NCI-H1694 (cell line): Measurements from ENCODE around the gene PPP2R5A.
"Not testable (repeated sequence)": the region's sequence is repeated elsewhere in the genome, so short reads cannot be mapped to it uniquely, and the experiment has no call there.

Source experiments
- DNase-seq: peaks from one replicate; lab custom pipeline; 2025; lab: John Stamatoyannopoulos, UW

Gene PPP2R5A

GRCh38 chr1:212267460-212267859, 17.8 kb upstream of the PPP2R5A start:
- no peak for DNase-seq

- DNase-seq, result no peak
These were observed 15.9 kb upstream of the PPP2R5A start for GRCh38 chr1:212269306-212269705.

- DNase-seq, result no peak
These were observed 14.6 kb upstream of the PPP2R5A start for GRCh38 chr1:212270564-212270963.

DNA sequence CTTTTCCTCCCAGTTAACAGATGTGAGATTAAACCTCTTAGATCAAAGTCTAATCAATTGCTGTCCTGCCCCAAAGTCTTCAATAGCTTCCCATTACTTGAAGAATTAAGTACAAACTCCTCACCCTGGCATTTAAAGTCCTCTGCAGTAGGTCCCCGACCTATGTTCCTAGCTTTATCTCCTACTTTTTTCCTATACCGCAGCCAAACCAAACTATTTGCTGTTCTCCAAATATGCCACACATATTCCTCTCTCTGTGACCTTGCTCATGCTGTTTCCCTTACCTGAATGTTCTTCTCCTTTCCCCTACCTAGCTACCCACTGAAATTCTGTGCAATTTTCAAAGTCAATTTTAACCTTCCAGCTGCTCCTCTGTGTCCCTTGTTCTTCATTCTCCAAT, 14.0 kb upstream of the PPP2R5A start:
- DNase-seq, result no peak

- no peak for DNase-seq
These were observed 13.3 kb upstream of the PPP2R5A start for GRCh38 chr1:212271823-212272485.

DNA sequence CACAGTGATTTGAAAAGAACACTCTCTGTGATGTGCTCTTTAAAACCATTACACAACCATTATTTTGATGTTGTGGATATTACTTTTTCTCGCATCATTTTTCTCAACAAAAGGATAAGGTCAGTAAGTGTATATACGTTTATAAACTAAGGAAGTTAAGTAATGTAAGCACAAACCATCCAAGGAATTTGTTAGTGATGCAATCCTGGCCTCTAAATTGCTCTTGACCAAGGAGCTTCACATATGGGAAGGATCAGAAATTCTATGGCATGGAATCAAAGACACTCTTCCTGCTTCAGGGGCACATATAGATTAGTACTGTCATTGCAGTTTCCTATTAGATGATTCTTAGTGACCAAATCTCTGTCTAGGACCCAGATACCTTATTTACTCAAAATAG, 3.6 kb upstream of the PPP2R5A start:
- DNase-seq, result no peak

DNA sequence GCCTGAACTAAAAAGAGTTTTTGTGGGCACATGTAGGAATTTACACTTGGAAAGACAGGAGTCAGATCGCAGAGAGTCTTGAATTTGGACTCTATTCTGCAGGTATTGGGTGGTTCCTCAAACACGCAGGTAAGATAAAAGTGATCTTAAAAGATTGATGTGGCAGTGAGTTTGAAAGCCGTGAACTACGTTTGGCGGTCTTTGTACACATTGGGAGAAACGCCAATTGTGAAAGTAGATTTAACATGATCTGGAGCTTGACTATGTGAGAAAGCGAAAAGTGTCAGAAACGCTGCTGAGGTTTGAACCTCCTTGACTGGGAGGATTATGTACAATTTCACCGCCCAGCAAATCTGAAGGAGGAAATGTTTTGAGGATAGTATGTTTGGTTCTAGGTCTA, 1.5 kb upstream of the PPP2R5A start:
- DNase-seq, result no peak

- no peak for DNase-seq
These were observed 872 bp upstream of the PPP2R5A start for GRCh38 chr1:212284332-212284743.

GRCh38 chr1:212285685-212286555, 710 bp downstream of the PPP2R5A start:
- DNase-seq, result no peak

DNA sequence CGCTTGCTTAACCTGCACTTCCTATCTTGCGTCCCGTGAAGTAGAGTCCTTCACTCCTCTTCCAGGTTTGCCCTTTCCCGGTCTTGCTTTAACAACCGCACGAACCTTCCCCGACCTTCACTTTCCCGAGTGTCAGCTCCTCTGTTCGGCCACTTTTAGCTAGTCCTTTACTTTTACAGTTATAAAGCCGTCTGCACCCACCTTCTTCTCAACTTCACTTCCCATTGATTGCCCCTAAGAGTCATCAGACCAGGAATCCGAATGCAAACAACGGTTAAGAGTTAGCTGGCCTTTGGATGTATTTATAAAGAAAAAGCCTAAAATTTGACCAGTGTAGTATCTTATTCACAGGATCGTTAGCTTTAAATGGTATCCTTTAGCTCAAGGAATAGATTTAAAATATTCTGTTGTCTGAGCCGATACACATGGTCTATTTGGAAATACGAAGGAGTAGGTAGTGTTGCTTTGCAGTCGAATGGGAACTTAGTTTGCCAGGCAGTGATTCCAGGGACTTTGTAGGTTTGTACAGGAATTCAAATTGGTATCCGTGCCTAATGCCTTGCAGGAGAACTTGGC, 1.4 kb downstream of the PPP2R5A start:
- no peak for DNase-seq

GRCh38 chr1:212287261-212287895, 2.2 kb downstream of the PPP2R5A start:
- DNase-seq, result no peak

DNA sequence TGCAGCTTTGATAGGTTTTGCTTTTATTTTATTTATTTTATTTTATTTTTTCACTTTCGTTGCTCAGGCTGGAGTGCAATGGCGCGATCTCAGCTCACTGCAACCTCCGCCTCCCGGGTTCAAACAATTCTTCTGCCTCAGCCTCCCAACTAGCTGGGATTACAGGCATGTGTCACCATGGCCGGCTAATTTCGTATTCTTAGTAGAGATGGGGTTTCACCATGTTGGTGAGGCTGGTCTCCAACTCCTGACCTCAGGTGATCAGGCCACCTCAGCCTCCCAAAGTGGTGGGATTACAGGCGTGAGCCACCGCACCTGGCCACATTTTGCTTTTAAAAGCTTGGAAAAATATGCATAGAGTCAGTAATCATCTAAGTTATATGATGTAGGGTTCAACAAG, 2.8 kb downstream of the PPP2R5A start:
- DNase-seq, result not testable (repeated sequence)

- DNase-seq, result no peak
These were observed 3.4 kb downstream of the PPP2R5A start for GRCh38 chr1:212288615-212289014.

- DNase-seq, result no peak
These were observed 4.3 kb downstream of the PPP2R5A start for GRCh38 chr1:212289262-212290077.

GRCh38 chr1:212290608-212291007, 5.4 kb downstream of the PPP2R5A start:
- no peak for DNase-seq

- DNase-seq, result no peak
These were observed 6.4 kb downstream of the PPP2R5A start for GRCh38 chr1:212291505-212292134.

- no peak for DNase-seq
These were observed 7.3 kb downstream of the PPP2R5A start for GRCh38 chr1:212292250-212293105.

- no peak for DNase-seq
These were observed 8.4 kb downstream of the PPP2R5A start for GRCh38 chr1:212293579-212293978.

DNA sequence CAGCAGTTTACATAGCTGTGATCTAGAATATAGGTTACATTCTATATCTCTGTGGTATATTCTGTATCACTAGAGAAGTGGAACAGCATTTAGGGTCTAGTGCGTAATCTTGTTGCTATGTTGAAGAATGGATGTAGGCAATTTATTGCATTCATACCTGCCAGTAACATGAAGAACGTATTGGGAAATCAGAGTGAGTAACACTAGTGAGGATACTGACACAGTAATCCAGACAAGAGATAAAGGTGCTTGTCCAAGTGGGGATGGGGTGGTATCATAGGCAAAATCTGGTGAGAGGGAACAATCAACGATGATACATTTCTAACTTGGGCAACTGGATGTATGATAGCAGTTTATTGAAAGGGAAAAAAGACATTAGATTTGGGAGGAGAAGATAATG, 9.8 kb downstream of the PPP2R5A start:
- no peak for DNase-seq

DNA sequence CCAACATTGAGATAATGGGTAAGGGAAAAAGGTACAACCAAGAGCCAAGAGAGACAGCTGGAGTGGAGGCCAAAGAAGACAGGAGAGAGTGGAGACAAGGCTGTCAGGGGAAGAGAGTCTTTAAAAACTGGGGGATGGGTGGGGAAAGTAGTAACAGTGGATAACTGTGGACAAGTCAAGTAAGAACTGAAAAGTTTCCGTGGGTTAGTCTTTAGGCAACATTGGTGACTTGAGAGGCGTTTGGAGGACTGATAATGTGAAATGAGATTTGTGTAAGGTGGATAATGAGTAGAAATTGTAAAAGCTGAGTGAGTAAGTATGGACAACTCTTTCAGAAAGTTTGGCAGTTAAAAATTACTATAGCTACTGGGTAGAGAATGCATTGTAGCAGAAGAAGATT, 10.4 kb downstream of the PPP2R5A start:
- DNase-seq, result no peak
